GM18520 (cell line): Measurements from ENCODE around the gene ZFP36L1.

ENCODE experiments used
- ATAC-seq: cut with Tn5 transposase; IDR thresholded peaks from one replicate; pipeline ENCODE4 v1.9.1; 2021; ENCODE audit not compliant: unreplicated experiment

The ZFP36L1 gene

GRCh38 chr14:68741839-68742470, 50.9 kb downstream of the ZFP36L1 start:
- ATAC-seq, result peak; percentile 67

- ATAC-seq, result no peak
Measured at GRCh38 chr14:68741477-68741791, 51.4 kb downstream of the ZFP36L1 start.

GRCh38 chr14:68740788-68741476, 51.9 kb downstream of the ZFP36L1 start:
- ATAC-seq, result no peak

- no peak for ATAC-seq
Measured at GRCh38 chr14:68739701-68740100, 53.2 kb downstream of the ZFP36L1 start.

- ATAC-seq, result no peak
Measured at GRCh38 chr14:68738559-68738958, 54.3 kb downstream of the ZFP36L1 start.
